ENCODE data around the gene CMTM5. TPM values are rescaled to one million over a fixed set of nuclear protein-coding genes. Genes with fewer than 3 reads are reported as not detected.

Gene CMTM5
- total RNA-seq, 1 experiment from 2014 or later: not detected

GRCh38 chr14:23371865-23372264 is 5.0 kb upstream of the CMTM5 start:
- in situ Hi-C loops (cut with HindIII; ENCODE audit: low pct_unique_long_range_greater_than_20kb, low sequenced_read_pairs): no loop called here
- intact Hi-C loops (cut with micrococcal nuclease; ENCODE audit: unreplicated experiment): no loop called here
- BruUV-seq (replicated peaks): no TSS peak
- POLR2A ChIA-PET: no interaction called here
- no peaks in the 10 kb centered on the region for H3K36me3 ChIP-seq (ENCODE audit: control insufficient read depth, insufficient read depth, low read length)
- H3K9me3 ChIP-seq (ENCODE audit: control insufficient read depth, insufficient read depth, low read depth, low read length): no peaks in the 10 kb centered on the region
- DNase-seq (ENCODE audit: low read depth, low spot score) (no peak), ATAC-seq (no peak)
- no peak overlapping the region for H3K27ac ChIP-seq (ENCODE audit: low read length)
- H3K4me3 ChIP-seq (ENCODE audit: low read depth in 2 of 2, low read length in 2 of 2): no peak overlapping the region
- TF ChIP-seq REST (IDR thresholded peaks at IDR 0.05; ENCODE audit: insufficient read depth in 1 of 2, low read depth in 2 of 2, low read length in 1 of 2) (no peak), SIN3A (IDR thresholded peaks at IDR 0.05; ENCODE audit: borderline replicate concordance, insufficient read depth, low read depth, low read length) (no peak), POLR2AphosphoS5 (IDR thresholded peaks at IDR 0.05; ENCODE audit: low read depth, low read length) (no peak), CTCF (IDR thresholded peaks at IDR 0.05) (no peak), TCF7L2 (IDR thresholded peaks at IDR 0.05; ENCODE audit: low read depth, low read length) (no peak)
- H3K27me3 ChIP-seq (ENCODE audit: control insufficient read depth, insufficient read depth, low read length): no peaks in the 10 kb centered on the region
- CTCF ChIA-PET: no interaction called here
- no peaks in the 10 kb centered on the region for H3K4me1 ChIP-seq (ENCODE audit: control insufficient read depth, insufficient read depth, low read length)

GRCh38 chr14:23372509-23372908 is 4.3 kb upstream of the CMTM5 start, which contains the start of gene IL25:
IL25 (plus strand) TSS chr14:23372809.
- DNase-seq (ENCODE audit: low read depth, low spot score) (no peak), ATAC-seq (no peak)
- Histone ChIP-seq H3K4me3 (ENCODE audit: low read depth in 2 of 2, low read length in 2 of 2) (no peak within 1 kb of the TSS), H3K9me3 (ENCODE audit: control insufficient read depth, insufficient read depth, low read depth, low read length) (no peaks in the 10 kb centered on the region), H3K27me3 (ENCODE audit: control insufficient read depth, insufficient read depth, low read length) (no peaks in the 10 kb centered on the region), H3K4me1 (ENCODE audit: control insufficient read depth, insufficient read depth, low read length) (no peaks in the 10 kb centered on the region), H3K36me3 (ENCODE audit: control insufficient read depth, insufficient read depth, low read length) (no peaks in the 10 kb centered on the region), H3K27ac (ENCODE audit: low read length) (no peak within 1 kb of the TSS)
- CTCF ChIA-PET: no interaction called here
- intact Hi-C loops (cut with micrococcal nuclease; ENCODE audit: unreplicated experiment) (no loop called here), in situ Hi-C loops (cut with HindIII; ENCODE audit: low pct_unique_long_range_greater_than_20kb, low sequenced_read_pairs) (no loop called here)
- no TSS peak for BruUV-seq (replicated peaks)
- POLR2A ChIA-PET: no interaction called here
- TF ChIP-seq POLR2AphosphoS5 (IDR thresholded peaks at IDR 0.05; ENCODE audit: low read depth, low read length): no peak
- TF ChIP-seq SIN3A (IDR thresholded peaks at IDR 0.05; ENCODE audit: borderline replicate concordance, insufficient read depth, low read depth, low read length): no peak
- TF ChIP-seq REST (IDR thresholded peaks at IDR 0.05; ENCODE audit: insufficient read depth in 1 of 2, low read depth in 2 of 2, low read length in 1 of 2): no peak
- no peak for TF ChIP-seq TCF7L2 (IDR thresholded peaks at IDR 0.05; ENCODE audit: low read depth, low read length)
- TF ChIP-seq CTCF (IDR thresholded peaks at IDR 0.05): no peak
